BLaER1 (cell line): ENCODE measurements around the gene IL26.

Source experiments
- H3K27ac ChIP-seq: shearing (Covaris generic); formaldehyde crosslinking; 2 replicates; pipeline ENCODE4 v1.8.1; 2022
- H3K27me3 ChIP-seq: shearing (Covaris generic); formaldehyde crosslinking; 2 replicates; pipeline ENCODE4 v1.8.1; 2022
- H3K36me3 ChIP-seq: shearing (Covaris generic); formaldehyde crosslinking; 2 replicates; pipeline ENCODE4 v1.8.1; 2022
- H3K4me1 ChIP-seq: shearing (Covaris generic); formaldehyde crosslinking; 2 replicates; pipeline ENCODE4 v1.8.1; 2022
- H3K4me2 ChIP-seq: shearing (Covaris generic); formaldehyde crosslinking; 2 replicates; pipeline ENCODE4 v1.8.1; 2022
- H3K4me3 ChIP-seq: shearing (Covaris generic); formaldehyde crosslinking; 2 replicates; pipeline ENCODE4 v1.8.1; 2022
- H3K9ac ChIP-seq: shearing (Covaris generic); formaldehyde crosslinking; 2 replicates; pipeline ENCODE4 v1.8.1; 2022
- H3K9me3 ChIP-seq: shearing (Covaris generic); formaldehyde crosslinking; 2 replicates; pipeline ENCODE4 v1.8.1; 2022
- H4K20me1 ChIP-seq: shearing (Covaris generic); formaldehyde crosslinking; 2 replicates; pipeline ENCODE4 v1.8.1; 2022
- Cebpa-rat ChIP-seq: shearing (Covaris generic); IDR thresholded peaks from 2 replicates; pipeline ENCODE4 v1.8.1; 2022

The IL26 gene

DNA sequence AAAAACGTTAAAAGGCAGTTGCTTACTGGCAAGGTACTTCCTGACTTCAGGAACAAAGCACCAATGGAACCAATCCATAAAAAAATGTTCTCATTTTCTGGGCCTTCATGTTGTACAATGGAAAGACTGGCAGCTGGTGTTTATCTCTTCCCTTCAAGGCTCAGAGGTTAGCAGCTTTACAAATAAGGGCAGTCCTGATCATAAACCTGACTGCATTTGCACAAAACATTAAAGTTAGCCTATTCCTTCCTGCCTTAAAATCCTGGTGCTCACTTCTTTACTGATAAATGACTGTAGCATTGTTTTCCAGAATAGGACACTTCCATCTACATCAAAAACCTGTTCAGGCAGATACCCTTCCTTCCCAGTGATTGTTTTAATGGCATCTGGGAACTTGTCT is 19.2 kb downstream of the IL26 start:
- Histone ChIP-seq H3K9ac (no peak overlapping the region), H3K4me2 (no peak overlapping the region), H3K4me1 (no peaks in the 10 kb centered on the region), H4K20me1 (no peaks in the 10 kb centered on the region), H3K27me3 (no peaks in the 10 kb centered on the region), H3K36me3 (no peaks in the 10 kb centered on the region), H3K9me3 (no peaks in the 10 kb centered on the region), H3K4me3 (no peak overlapping the region), H3K27ac (no peak overlapping the region)
- no peak for TF ChIP-seq Cebpa-rat

GRCh38 chr12:68203460-68203875 is 22.1 kb downstream of the IL26 start:
- H3K36me3 ChIP-seq = no peaks in the 10 kb centered on the region
- TF ChIP-seq Cebpa-rat = no peak
- no peak overlapping the region for H3K4me2 ChIP-seq
- no peaks in the 10 kb centered on the region for H3K27me3 ChIP-seq
- H3K4me1 ChIP-seq = no peaks in the 10 kb centered on the region
- no peak overlapping the region for H3K27ac ChIP-seq
- H3K4me3 ChIP-seq = no peak overlapping the region
- no peaks in the 10 kb centered on the region for H3K9me3 ChIP-seq
- H4K20me1 ChIP-seq = no peaks in the 10 kb centered on the region
- no peak overlapping the region for H3K9ac ChIP-seq

- Histone ChIP-seq H3K36me3 (no peaks in the 10 kb centered on the region), H4K20me1 (no peaks in the 10 kb centered on the region), H3K4me2 (no peak overlapping the region), H3K4me3 (no peak overlapping the region), H3K27me3 (no peaks in the 10 kb centered on the region), H3K9ac (no peak overlapping the region), H3K9me3 (no peaks in the 10 kb centered on the region), H3K4me1 (no peaks in the 10 kb centered on the region), H3K27ac (no peak overlapping the region)
- TF ChIP-seq Cebpa-rat = no peak
Observed at GRCh38 chr12:68200854-68201253, 24.8 kb downstream of the IL26 start.

DNA sequence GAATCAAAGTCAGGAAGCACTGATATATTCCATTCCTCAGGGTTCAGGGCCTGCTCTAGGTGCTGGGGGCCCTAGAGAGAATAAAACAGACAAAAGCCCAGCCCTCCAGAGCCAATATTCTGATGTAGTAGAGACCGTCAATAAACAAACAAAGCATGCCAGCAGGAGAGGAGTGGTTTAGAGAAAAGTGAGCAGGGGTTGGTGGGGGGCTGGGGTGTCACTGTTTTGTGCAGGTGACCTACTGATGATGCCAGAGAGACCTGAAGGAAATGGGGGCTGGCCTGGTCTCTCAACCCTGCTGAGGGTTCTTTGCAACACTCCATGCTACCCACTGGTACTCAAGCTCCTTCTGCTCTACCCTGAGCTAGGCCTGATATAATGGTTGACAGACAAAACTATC is 26.5 kb downstream of the IL26 start:
- H3K4me3 ChIP-seq = no peak overlapping the region
- H3K4me2 ChIP-seq = no peak overlapping the region
- H3K4me1 ChIP-seq = no peaks in the 10 kb centered on the region
- no peak overlapping the region for H3K9ac ChIP-seq
- H3K36me3 ChIP-seq = no peaks in the 10 kb centered on the region
- no peaks in the 10 kb centered on the region for H4K20me1 ChIP-seq
- TF ChIP-seq Cebpa-rat = no peak
- H3K27me3 ChIP-seq = no peaks in the 10 kb centered on the region
- H3K9me3 ChIP-seq = no peaks in the 10 kb centered on the region
- no peak overlapping the region for H3K27ac ChIP-seq

- H3K4me2 ChIP-seq = no peak overlapping the region
- H3K9ac ChIP-seq = no peak overlapping the region
- no peaks in the 10 kb centered on the region for H3K36me3 ChIP-seq
- TF ChIP-seq Cebpa-rat = no peak
- no peaks in the 10 kb centered on the region for H4K20me1 ChIP-seq
- H3K27me3 ChIP-seq = no peaks in the 10 kb centered on the region
- no peak overlapping the region for H3K4me3 ChIP-seq
- no peak overlapping the region for H3K27ac ChIP-seq
- no peaks in the 10 kb centered on the region for H3K4me1 ChIP-seq
- H3K9me3 ChIP-seq = no peaks in the 10 kb centered on the region
Observed at GRCh38 chr12:68198507-68199086, 27.0 kb downstream of the IL26 start.

DNA sequence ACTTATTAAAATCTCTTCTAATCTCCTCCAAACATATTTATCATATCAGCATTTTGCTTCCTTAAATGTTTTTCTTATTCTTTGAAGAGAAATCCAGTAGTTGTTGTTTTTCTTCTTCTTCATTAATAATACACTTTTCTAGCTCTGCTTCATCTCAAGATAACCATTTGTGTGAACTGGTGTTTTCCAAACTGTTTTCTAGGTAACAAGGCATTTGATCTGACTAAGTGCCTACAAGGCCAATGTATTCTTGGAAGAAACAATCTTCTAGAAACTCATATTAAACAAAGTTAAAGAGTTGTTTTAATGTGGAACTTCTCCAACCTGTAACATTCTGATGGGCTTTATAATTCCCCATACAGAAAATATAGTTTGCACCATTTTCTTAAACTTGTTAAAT is 35.3 kb downstream of the IL26 start:
- H3K4me3 ChIP-seq = no peak overlapping the region
- H3K9ac ChIP-seq = no peak overlapping the region
- H3K36me3 ChIP-seq = no peaks in the 10 kb centered on the region
- H3K4me2 ChIP-seq = no peak overlapping the region
- no peaks in the 10 kb centered on the region for H3K9me3 ChIP-seq
- no peak for TF ChIP-seq Cebpa-rat
- no peaks in the 10 kb centered on the region for H3K27me3 ChIP-seq
- no peaks in the 10 kb centered on the region for H3K4me1 ChIP-seq
- H3K27ac ChIP-seq = no peak overlapping the region
- H4K20me1 ChIP-seq = no peaks in the 10 kb centered on the region

GRCh38 chr12:68189821-68190242 is 35.8 kb downstream of the IL26 start:
- Histone ChIP-seq H3K4me3 (no peak overlapping the region), H3K36me3 (no peaks in the 10 kb centered on the region), H3K27me3 (no peaks in the 10 kb centered on the region), H3K4me2 (no peak overlapping the region), H3K9me3 (no peaks in the 10 kb centered on the region), H3K27ac (no peak overlapping the region), H3K4me1 (no peaks in the 10 kb centered on the region), H3K9ac (no peak overlapping the region), H4K20me1 (no peaks in the 10 kb centered on the region)
- no peak for TF ChIP-seq Cebpa-rat

DNA sequence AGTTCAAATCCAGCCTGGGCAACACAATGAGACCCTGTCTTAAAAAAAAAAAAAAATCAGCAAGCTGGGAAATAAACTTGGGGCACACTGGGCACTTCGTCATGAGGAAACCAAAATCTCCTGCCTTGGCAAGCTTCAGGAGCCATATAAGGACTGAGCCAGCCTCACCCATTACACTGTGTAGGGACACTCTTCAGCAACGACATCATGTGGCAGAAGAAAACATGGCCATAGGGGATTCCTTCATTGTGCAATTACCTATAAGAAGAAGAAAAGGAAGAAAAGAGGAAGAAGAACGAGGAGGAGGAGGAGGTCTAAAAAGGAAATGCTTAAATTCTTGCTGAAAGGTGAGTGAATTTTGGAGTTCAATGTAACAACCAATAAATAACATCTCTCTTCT is 40.0 kb downstream of the IL26 start:
- no peak overlapping the region for H3K27ac ChIP-seq
- no peaks in the 10 kb centered on the region for H3K36me3 ChIP-seq
- no peaks in the 10 kb centered on the region for H3K9me3 ChIP-seq
- H3K27me3 ChIP-seq = no peaks in the 10 kb centered on the region
- H3K9ac ChIP-seq = no peak overlapping the region
- H3K4me1 ChIP-seq = peaks cover 16% of the 10 kb centered on the region
- no peak overlapping the region for H3K4me3 ChIP-seq
- no peak overlapping the region for H3K4me2 ChIP-seq
- H4K20me1 ChIP-seq = no peaks in the 10 kb centered on the region
- no peak for TF ChIP-seq Cebpa-rat

GRCh38 chr12:68180792-68181744 is 44.5 kb downstream of the IL26 start:
- Histone ChIP-seq H3K36me3 (no peaks in the 10 kb centered on the region), H3K4me2 (peak overlapping the region; percentile 75), H3K4me1 (peaks cover 24% of the 10 kb centered on the region), H4K20me1 (no peaks in the 10 kb centered on the region), H3K9me3 (0 out of 2 replicates have a peak, but pooled peaks cover 3% of the 10 kb centered on the region), H3K27ac (peak overlapping the region; percentile 65), H3K4me3 (no peak overlapping the region), H3K27me3 (no peaks in the 10 kb centered on the region), H3K9ac (peak overlapping the region; percentile 36; the same call in 1 of the 2 replicates)
- TF ChIP-seq Cebpa-rat = peak; percentile 87

DNA sequence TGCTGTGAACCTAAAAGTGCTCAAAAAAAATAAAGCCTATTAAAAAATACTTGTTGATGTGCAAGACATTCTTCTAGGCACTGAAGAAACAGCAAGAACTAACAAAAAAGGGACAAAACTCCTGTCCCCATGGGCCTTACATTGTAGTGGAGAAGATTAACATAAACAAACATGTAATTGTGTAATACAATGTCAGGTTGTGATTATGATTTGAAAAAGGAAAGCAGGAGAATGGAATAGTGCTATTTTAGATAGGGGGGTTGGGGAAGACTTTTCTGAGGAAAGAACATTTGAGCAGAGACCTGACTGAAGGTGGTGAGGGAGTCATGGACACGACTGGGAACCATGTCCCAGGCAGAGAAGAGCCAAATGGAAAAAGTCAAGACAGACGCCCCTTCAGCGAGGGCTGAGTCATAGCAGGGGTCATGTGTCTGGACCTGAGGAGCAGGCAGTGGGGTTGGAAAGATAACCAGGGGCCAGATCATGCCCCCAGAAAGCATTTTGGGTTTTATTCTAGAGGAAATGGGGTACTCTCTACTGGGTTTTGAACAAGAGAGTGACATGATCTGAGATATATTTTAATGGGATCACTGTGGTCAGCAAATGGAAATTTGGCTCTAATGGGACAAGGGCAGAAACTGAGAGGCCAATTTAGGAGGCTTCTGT is 46.7 kb downstream of the IL26 start:
- Histone ChIP-seq H3K4me3 (no peak overlapping the region), H4K20me1 (no peaks in the 10 kb centered on the region), H3K9ac (no peak overlapping the region), H3K36me3 (no peaks in the 10 kb centered on the region), H3K27ac (no peak overlapping the region), H3K4me1 (peaks cover 34% of the 10 kb centered on the region), H3K27me3 (no peaks in the 10 kb centered on the region), H3K9me3 (peaks cover 8% of the 10 kb centered on the region; the same call in 1 of the 2 replicates), H3K4me2 (no peak overlapping the region)
- no peak for TF ChIP-seq Cebpa-rat
